Stimulated activated CD4-positive, alpha-beta T cell treated with anti-CD3 and anti-CD28 coated beads, Interleukin-4, amount 100 ng/mL, for 1 hour (primary cell): ENCODE results near the gene ILF2.
"Not testable (repeated sequence)": the region's sequence is repeated elsewhere in the genome, so short reads cannot be mapped to it uniquely, and the experiment has no call there.

Source experiments
- DNase-seq: peaks from one replicate; pipeline ENCODE4 v3.0.0-alpha.2; 2020

Gene ILF2

DNA sequence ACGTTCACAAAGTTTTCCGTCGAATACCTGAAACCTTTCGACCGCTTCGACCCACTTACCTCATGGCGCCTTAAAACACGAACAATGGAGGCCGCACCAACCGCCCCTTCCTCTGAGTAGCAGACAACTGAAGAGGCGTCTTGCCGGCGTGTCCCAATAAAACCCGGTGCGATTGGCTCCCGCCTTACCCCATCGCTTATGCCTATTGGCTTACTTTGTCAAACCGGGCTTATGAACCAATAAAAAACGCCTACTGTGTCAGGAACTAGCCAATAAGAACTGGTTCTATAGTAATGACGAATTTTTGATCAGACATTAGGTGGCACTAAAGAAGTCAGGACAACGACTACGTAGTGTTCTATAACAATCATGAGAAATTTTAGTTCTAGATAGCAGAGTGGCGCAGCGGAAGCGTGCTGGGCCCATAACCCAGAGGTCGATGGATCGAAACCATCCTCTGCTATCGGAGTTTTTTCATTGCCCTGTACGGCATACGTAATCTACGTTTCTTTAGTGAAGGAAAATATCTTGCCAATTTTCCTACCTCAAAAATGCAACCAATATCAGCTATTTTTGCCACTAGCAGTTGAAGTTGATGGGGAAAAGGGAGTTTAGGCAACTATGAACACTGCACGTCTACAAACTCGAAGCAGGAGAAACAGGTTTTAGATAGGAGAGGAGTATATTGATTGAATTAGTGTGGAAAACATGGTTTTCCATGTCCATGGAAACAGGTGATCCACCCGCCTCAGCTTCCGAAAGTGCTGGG lies at the start of gene ILF2:
ILF2 (minus strand) TSS at position 135 of the 769 bp plus-strand sequence; CDS start at position 64, 71 bp downstream.
- peak; percentile 96 for DNase-seq

GRCh38 chr1:153717330-153717729 lies 46.5 kb upstream of the ILF2 start:
- DNase-seq, result no peak

DNA sequence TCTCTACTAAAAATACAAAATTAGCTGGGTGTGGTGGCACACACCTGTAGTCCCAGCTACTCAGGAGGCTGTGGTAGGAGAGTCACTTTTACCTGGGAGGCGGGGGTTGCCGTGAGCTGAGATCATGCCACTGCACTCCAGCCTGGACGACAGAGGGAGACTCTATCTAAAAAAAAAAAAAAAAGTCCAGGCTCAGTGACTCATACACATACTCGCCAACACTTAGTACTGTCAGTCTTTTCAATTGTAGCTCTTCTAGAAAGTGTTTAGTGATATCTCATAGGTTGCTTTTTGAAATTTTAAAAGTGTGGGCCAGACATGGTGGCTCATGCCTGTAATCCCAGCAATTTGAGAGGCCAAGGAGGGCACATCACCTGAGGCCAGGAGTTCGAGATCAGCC lies 45.4 kb upstream of the ILF2 start:
- not testable (repeated sequence) for DNase-seq

DNA sequence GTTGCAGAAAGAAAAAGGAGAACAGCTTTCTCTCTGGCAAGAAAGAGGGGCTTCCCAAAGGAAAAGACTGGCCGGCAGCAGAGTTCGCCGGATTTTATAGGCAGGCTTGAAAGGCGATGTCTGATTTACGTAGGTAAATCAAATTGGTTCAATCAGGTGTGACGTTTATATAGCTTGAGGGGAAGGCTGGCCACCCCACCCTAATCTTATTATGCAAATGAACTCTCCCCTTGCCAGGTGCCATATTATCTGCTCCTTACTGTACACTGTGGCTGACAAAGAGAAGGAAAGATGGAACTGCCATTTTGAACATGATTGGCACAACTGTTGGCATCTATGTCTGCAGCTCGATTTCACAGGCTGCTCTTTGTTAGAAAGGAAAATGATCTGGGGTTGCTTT lies 40.2 kb upstream of the ILF2 start:
- no peak for DNase-seq

GRCh38 chr1:153705484-153705883 lies 34.7 kb upstream of the ILF2 start:
- DNase-seq, result no peak

DNA sequence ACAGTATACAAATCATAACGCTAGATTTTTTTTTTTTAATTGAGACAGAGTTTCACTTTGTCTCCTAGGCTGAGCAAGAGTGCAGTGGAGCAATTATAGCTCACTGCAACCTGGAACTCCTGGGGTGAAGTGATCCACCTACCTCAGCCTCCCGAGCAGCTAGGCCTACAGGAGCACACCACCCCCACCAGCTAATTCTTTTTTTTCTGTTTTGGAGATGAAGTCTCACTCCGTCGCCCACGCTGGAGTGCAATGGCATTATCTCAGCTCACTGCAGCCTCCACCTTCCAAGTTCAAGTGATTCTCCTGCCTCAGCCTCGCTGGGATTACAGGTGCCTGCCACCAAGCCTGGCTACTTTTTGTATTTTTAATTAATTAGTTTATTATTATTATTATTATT lies 29.0 kb upstream of the ILF2 start:
- DNase-seq, result no peak

DNA sequence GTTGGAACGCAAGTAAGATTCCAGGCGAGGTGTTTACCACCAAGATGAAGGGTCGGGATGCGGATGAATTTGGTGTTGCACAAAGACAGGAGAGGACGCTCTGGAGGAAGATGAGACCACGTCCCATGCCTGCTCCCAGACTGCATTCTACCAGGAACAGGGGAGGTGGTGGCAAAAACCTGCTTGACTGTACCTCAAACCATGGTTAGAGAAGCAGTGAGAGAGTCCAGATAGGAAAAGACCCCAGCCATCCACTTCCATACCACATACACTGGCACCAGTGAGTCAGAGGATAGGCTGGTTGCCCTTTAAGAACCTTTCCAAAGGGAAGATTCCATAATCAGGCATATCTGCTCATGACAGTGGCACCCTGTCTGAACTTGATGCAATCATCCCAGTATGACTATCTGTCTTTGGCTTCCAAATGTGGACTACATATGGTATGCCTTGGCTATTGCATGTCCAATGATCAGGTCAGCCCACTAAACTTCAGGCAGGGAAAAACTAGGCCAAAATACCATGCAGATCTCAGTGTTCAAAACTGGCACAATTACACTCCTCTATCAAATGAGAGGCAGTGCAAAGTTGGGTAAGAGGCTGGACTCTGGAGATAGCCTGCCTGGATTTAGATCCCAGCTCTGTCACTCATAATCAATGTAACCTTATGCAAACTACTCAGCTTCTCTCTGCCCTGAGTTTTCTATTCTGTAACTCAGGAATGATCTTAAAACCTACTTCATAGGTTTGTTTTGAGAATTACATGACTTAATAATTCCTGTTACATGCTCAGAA lies 28.3 kb upstream of the ILF2 start:
- DNase-seq, result no peak

GRCh38 chr1:153698020-153698922 lies 27.5 kb upstream of the ILF2 start:
- DNase-seq, result no peak

DNA sequence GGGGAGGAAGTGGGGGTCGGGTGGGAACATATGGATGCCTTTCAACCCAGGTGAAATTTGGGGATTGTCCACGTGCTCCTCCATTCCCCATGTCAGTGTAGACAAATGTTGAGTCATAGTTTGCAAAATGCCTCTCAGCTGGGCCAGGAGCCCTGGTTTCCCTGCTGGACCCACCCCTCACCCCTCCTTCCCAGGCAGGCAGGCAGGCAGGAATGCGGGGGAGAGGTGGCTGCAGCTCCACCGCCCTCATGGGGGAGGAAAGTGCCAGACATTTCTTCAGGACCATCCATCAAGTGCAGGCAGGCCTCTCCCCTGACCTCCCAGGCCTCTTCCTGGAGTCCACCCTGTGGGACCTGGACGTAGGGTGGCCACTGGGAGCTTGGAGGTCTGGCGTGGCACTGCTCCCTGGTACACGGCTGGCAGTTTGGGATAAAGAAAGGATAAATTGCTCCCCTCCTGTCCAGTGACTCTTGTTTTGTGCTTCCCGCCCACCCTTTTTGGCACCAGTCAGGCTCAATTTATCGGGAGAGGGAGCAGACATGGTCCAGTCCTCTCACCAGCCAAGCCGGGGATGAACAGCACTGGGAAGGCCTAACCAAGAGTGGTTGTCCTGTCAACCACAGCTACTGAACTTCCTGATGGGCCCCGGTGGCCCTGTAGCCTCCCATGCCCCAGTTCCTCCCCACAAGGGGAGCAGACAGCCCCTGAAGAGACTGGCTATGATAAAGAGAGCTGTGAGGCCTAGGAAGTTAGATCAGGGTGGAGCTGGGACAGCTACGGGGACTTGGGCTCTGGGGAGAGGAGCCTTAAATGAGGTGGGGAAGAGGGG lies 26.6 kb upstream of the ILF2 start:
- no peak for DNase-seq

DNA sequence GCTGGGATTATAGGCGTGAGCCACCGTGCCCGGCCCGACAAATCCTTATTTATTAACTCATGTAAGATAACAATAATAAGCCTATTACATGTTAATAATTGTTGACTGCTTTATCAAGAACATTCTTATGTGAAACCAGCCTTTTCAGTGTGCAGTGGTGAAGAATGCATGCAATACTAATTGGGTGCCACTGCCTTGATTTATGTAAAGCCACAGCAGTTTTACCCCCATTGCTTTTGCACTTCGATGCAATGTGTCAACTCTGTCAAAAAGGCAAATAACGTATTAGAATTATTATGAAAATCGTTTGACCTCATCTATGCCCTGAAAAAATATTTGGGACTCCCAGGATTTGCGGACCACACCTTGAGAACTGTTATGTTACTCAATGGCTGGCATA lies 25.9 kb upstream of the ILF2 start:
- DNase-seq, result no peak

DNA sequence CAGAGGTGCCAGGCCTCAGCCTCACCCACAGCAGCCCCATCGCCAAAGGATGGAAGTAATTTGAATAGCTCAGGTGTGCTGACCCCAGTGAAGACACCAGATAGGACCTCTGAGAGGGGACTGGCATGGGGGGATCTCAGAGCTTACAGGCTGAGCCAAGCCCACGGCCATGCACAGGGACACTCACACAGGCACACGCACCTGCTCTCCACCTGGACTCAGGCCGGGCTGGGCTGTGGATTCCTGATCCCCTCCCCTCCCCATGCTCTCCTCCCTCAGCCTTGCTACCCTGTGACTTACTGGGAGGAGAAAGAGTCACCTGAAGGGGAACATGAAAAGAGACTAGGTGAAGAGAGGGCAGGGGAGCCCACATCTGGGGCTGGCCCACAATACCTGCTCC lies 22.7 kb upstream of the ILF2 start:
- no peak for DNase-seq

DNA sequence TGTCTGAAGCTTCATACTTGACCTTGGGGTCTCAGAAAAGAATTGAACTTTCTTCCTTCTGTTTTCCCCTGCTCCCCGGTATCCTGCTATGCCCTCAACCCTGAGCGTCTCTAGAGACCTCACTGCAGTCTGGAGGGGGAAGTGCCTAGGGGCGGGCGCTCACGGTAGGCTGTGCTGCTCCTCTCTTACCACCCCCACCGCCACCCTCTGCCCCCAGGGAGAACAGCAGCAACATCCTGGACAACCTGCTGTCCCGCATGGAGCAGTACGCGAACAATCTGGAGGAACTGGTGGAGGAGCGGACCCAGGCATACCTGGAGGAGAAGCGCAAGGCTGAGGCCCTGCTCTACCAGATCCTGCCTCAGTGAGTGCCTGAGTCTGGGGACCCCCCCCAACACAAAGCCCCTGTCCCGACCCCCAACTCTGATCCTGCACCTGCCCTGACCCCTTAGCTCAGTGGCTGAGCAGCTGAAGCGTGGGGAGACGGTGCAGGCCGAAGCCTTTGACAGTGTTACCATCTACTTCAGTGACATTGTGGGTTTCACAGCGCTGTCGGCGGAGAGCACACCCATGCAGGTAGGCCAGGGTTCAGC lies 18.0 kb upstream of the ILF2 start:
- DNase-seq, result no peak

DNA sequence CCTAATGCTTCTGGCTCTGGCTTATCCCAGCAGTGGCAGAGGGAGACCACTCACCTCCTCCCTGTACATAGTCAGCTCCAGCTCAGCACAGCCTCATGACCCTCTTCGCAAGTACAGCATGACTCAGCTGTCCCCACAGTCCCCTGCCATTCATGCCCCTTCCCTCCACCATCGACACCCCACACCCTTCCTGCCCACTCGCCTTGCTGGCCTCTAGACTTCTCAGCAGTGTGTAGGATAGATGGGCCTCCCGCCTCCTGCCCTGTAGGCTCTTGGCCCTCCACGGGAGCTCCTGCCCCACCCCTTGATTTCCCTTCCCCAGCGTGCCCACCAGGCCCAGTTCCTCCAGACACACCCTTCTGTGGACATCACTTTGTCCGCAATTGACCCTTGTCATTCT lies 17.5 kb upstream of the ILF2 start:
- DNase-seq, result no peak

DNA sequence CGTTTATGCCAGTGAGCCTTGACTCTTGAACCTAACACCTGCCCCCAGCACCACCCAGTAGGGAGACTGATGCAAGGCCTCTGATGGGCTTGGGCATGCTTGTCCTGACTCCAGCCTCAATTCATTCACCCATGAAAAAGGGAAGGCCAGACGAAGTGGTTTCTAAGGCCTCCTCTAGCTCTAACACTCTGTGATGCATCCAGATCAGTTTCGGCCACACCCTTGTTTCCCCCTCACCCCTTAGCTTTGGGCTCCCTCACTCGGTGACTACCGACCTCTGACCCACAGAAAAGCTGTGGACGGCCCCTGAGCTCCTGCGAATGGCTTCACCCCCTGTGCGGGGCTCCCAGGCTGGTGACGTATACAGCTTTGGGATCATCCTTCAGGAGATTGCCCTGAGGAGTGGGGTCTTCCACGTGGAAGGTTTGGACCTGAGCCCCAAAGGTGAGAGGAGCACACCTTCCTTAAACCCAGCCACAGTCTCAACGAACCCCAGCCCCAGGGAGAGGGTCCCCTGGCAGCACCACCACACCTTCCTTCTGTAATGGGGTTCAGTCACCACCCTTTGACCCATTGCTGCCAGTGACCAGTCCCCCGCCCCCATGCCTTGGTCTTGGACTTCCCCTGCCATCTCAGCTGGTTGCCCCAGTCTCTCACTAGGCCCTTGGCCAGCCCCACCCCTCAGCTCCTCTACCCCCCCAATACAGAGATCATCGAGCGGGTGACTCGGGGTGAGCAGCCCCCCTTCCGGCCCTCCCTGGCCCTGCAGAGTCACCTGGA lies 16.7 kb upstream of the ILF2 start:
- no peak for DNase-seq

DNA sequence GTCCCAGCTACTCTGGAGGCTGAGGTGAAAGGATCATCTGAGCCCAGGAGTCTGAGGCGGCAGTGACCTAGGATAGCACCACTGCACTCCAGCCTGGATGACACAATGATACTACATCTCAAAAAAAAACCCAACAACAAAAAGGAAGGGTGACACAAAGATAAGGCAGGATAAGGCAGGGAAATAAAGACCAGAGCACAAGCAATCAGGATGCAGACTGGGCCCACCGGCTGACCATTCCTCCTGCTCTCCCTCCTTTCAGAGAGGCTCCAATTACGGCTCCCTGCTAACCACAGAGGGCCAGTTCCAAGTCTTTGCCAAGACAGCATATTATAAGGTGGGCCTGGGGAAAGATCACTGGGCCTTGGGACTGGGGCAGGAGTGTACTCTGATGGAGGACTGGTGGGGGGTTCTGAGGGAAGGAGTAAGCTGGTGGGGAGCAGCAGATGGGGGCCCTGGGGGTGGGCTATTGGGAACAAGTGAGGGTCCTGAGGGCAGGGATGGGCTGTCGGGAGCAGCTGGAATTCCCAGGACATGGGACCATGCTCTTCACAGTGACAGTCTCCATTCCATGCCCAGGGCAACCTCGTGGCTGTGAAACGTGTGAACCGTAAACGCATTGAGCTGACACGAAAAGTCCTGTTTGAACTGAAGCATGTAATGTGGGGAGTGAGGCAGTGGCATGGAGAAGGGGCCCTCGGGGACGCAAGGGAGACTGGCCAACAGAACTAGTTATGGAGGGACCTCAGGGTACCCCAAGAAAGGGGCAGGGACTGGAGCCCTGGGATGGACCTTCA lies 14.9 kb upstream of the ILF2 start:
- DNase-seq, result no peak

DNA sequence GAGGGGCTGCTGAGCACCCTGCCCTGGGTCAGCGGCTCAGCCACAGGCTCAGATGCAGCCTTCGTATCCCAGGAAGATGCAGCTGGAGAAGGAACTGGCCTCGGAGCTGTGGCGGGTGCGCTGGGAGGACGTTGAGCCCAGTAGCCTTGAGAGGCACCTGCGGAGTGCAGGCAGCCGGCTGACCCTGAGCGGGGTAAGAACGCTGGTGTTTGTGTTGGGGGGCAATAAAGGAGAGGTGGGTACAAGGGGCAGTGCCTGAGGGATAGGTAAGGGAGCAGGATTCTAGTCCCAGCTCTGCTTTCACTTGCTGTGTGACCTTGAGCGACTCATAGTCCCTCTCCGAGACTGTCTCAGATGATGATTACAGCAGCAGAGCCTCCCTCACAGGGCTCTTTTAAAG lies 14.1 kb upstream of the ILF2 start:
- DNase-seq, result no peak

DNA sequence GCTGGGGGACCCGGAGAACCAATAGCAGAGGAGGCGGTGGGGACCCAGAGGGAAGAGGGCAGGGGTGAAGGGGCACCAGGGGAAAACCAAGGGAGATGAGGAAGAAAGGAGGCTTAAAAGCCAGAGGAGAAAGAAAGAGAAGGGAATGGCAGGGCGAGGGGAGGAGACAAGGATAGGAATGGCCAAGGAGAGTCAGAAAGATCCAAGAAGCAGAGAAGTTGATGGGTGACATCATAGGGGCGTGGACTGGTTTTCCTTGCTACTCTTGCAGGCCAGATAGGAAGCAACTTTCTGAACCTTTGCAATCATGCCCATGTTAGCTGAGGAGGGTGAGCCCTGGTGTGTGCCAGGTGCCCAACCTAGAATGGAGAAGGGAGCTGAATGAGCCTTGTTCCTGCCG lies 13.1 kb upstream of the ILF2 start:
- DNase-seq, result no peak

- DNase-seq, result no peak
Measured at GRCh38 chr1:153682730-153683129, 11.9 kb upstream of the ILF2 start.

- DNase-seq, result no peak
Measured at GRCh38 chr1:153680120-153680403, 9.3 kb upstream of the ILF2 start.

DNA sequence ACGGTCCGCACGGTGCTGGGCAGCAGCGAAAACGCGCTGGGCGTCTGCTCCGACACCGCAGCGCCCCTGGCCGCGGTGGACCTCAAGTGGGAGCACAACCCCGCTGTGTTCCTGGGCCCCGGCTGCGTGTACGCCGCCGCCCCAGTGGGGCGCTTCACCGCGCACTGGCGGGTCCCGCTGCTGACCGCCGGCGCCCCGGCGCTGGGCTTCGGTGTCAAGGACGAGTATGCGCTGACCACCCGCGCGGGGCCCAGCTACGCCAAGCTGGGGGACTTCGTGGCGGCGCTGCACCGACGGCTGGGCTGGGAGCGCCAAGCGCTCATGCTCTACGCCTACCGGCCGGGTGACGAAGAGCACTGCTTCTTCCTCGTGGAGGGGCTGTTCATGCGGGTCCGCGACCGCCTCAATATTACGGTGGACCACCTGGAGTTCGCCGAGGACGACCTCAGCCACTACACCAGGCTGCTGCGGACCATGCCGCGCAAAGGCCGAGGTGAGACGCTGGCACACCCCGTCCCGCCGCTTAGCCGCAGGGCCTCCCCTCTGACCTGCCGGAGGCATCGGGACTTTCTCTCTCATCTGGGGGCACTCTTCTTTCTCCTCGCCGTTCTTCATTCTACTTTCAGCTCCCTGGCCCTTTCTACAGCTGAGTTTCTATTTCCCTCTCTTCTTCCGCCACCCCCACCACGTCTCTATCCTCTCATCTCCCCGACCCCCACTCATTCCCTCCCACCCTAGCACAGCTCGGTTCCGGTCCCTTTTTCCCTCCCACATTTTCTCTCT lies 8.7 kb upstream of the ILF2 start:
- DNase-seq, result peak; percentile 34
